Measurements from ENCODE around the gene KIAA1217.

DNA sequence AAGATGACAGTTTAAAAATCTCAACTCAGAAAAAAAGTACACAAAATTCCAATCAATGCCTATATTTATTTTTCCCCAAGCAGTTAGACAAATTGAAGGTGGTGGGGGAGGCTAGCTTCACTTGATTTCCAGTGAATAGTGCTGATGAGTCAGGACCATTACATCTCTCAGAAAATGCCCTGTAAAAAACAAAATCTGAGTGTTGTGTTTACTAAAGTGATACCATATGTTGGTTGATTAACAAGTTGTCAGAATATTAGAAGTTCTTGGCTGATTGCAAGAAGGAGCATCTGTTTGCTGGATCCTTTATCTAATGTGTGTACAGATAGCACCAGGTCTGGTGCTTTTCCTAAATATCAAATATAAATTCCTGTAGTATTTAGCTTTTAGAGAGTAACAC, 31.3 kb upstream of the KIAA1217 start:
- TF ChIP-seq, protein P1, sequence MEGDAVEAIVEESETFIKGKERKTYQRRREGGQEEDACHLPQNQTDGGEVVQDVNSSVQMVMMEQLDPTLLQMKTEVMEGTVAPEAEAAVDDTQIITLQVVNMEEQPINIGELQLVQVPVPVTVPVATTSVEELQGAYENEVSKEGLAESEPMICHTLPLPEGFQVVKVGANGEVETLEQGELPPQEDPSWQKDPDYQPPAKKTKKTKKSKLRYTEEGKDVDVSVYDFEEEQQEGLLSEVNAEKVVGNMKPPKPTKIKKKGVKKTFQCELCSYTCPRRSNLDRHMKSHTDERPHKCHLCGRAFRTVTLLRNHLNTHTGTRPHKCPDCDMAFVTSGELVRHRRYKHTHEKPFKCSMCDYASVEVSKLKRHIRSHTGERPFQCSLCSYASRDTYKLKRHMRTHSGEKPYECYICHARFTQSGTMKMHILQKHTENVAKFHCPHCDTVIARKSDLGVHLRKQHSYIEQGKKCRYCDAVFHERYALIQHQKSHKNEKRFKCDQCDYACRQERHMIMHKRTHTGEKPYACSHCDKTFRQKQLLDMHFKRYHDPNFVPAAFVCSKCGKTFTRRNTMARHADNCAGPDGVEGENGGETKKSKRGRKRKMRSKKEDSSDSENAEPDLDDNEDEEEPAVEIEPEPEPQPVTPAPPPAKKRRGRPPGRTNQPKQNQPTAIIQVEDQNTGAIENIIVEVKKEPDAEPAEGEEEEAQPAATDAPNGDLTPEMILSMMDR (IDR thresholded peaks at IDR 0.05 in 2 of 3, conservative IDR thresholded peaks at IDR 0.05 in 1 of 3; ENCODE audit: borderline replicate concordance in 1 of 3, insufficient read depth in 1 of 3, low read depth in 2 of 3, low read length in 2 of 3), result no peak
- TF ChIP-seq JUND (IDR thresholded peaks at IDR 0.05) (no peak), EZH2phosphoT487 (IDR thresholded peaks at IDR 0.05; ENCODE audit: borderline replicate concordance) (no peak), SRF (IDR thresholded peaks at IDR 0.05; ENCODE audit: low read depth) (no peak), YY1 (IDR thresholded peaks at IDR 0.05; ENCODE audit: extremely low read depth, insufficient replicate concordance, low read depth, low read length) (no peak), POLR2A (IDR thresholded peaks at IDR 0.05; ENCODE audit: borderline replicate concordance, extremely low read depth, insufficient read depth, insufficient read length) (no peak), EZH2 (IDR thresholded peaks at IDR 0.05) (no peak), RAD21 (IDR thresholded peaks at IDR 0.05; ENCODE audit: low read depth) (no peak), ZFX (IDR thresholded peaks at IDR 0.05) (no peak)
